Spleen (tissue), 11 donors: ENCODE results near the gene MASTL. TPM values are rescaled to one million over a fixed set of nuclear protein-coding genes. Genes with fewer than 3 reads are reported as not detected.

ENCODE experiments used
- DNase-seq: peaks from one replicate; pipeline ENCODE4 v3.0.0-alpha.2; 2020
- H3K27ac ChIP-seq, 8 donors: fragments of 200-600 bp; sonication (generic) in 7 of 8; 1 replicate in 4 of 8; 2 replicates in 4 of 8; pipeline versions ENCODE4 v1.5.0 to v1.8.0; 2016 to 2021; ENCODE audit warnings: inconsistent platforms in 4 of 8, mild to moderate bottlenecking in 4 of 8, moderate library complexity in 1 of 8
- H3K27me3 ChIP-seq, 7 donors: fragments of 200-600 bp; sonication (generic) in 6 of 7; replicated peaks in 1 of 7; 1 replicate in 4 of 7; 2 replicates in 3 of 7; pipeline versions ENCODE4 v1.5.0 to v1.8.0; 2016 to 2021; ENCODE audit warnings: inconsistent platforms in 3 of 7, mild to moderate bottlenecking in 1 of 7
- H3K36me3 ChIP-seq, 6 donors: fragments of 200-600 bp; sonication (generic) in 5 of 6; 1 replicate in 4 of 6; 2 replicates in 2 of 6; pipeline versions ENCODE4 v1.5.0 to v1.8.0; 2016 to 2021; ENCODE audit warnings: inconsistent platforms in 2 of 6
- H3K4me1 ChIP-seq, 6 donors: fragments of 200-600 bp; sonication (generic) in 5 of 6; 1 replicate in 3 of 6; 2 replicates in 3 of 6; pipeline versions ENCODE4 v1.5.0 to v1.8.0; 2016 to 2021; ENCODE audit warnings: inconsistent platforms in 3 of 6
- H3K4me3 ChIP-seq, 8 donors: fragments of 200-600 bp; sonication (generic) in 7 of 8; 1 replicate in 4 of 8; 2 replicates in 4 of 8; pipeline versions ENCODE4 v1.5.0 to v1.8.0; 2016 to 2021; ENCODE audit warnings: inconsistent platforms in 4 of 8, mild to moderate bottlenecking in 4 of 8, moderate library complexity in 2 of 8
- H3K9me3 ChIP-seq, 8 donors: fragments of 200-600 bp; sonication (generic) in 7 of 8; 1 replicate in 4 of 8; 2 replicates in 4 of 8; pipeline versions ENCODE4 v1.5.0 to v1.8.0; 2016 to 2021; ENCODE audit warnings: inconsistent platforms in 4 of 8
- CTCF ChIP-seq, 11 experiments: fragments of 200-600 bp in 7 of 11; fragments of 450-650 bp in 4 of 11; sonication (generic) in 4 of 11; IDR thresholded peaks in 8 of 11; conservative IDR thresholded peaks in 3 of 11; 1 replicate in 7 of 11; 2 replicates in 4 of 11; pipeline versions ENCODE4 v1.4.0 to v1.8.0; 2016 to 2021; ENCODE audit warnings: antibody characterized with exemption in 11 of 11, inconsistent platforms in 4 of 11, mild to moderate bottlenecking in 1 of 11
- POLR2A ChIP-seq, 3 donors: fragments of 450-650 bp; IDR thresholded peaks; one replicate each; pipeline ENCODE4 v1.5.1; 2017; ENCODE audit warnings: antibody characterized with exemption in 3 of 3, mild to moderate bottlenecking in 1 of 3
- POLR2AphosphoS5 ChIP-seq, 3 donors: sonication (generic); formaldehyde crosslinking; IDR thresholded peaks; one replicate each; pipeline ENCODE4 v1.5.1; 2017; ENCODE audit warnings: antibody characterized with exemption in 3 of 3
- WGBS, 5 donors: extraction: QIAGEN DNeasy Blood & Tissue Kit in 3 of 5; methylation state at CpG; one replicate each; pipeline versions ENCODE4 v1.1.5 to v1.1.7; 2013 to 2018; 5-methylcytosine and 5-hydroxymethylcytosine counted together
- intact Hi-C: fragments of 100-400 bp; cut with DNase I; formaldehyde crosslinking; loops from one replicate; pipeline ENCODE4 v1.15.0; 2023; ENCODE audit warnings: low total_unique reads
- polyA plus RNA-seq, 3 donors: library from polyadenylated mRNA; stranded (reverse); fragments of 200-250 nt; gene quantifications; one replicate each; pipeline ENCODE4 v1.2.1, GENCODE V29; 2013
- total RNA-seq, 7 donors: library from RNA; depleted of rRNA in 3 of 7; stranded (reverse); fragments of >200 nt in 3 of 7; fragmentation: NEBNext Ultra II Directional in 4 of 7; extraction: Animal tissue kit (Norgen Biotek cat#: 25700) in 4 of 7; gene quantifications; one replicate each; pipeline versions ENCODE4 v1.1.0 to v1.2.1, GENCODE V29; 2016 to 2021
- donor health status: healthy with polysubstance abuse.
- donor health status: DM: no; HTN: no; CAD: no; lungs with moderate emphysema.
- donor health status: DM: no; HTN: no; CAD: no.
- donor health status: Bipolar disorder and iron deficiency.
- donor health status: healthy.
- donor health status: DM: no; HTN: no; CAD: no.
- donor health status: DM: yes; HTN: yes; CAD: no.

The MASTL gene
- total and polyA plus RNA-seq, 10 donors: 3.6 to 10.3 (median 6.4) TPM

GRCh38 chr10:27158421-27158820 is 3.3 kb downstream of the MASTL start:
- H3K4me3 ChIP-seq: no peak overlapping the region
- no peak for DNase-seq
- H3K9me3 ChIP-seq: no peaks in the 10 kb centered on the region
- H3K27me3 ChIP-seq: no peaks in the 10 kb centered on the region
- H3K27ac ChIP-seq: no peak overlapping the region
- intact Hi-C loops: loop anchor here (10.0 kb wide), 1 partner anchor 54 kb away; the partner anchor contains the start of gene ANKRD26
- H3K36me3 ChIP-seq: peaks cover 0 to 54% (median 40%) of the 10 kb centered on the region in 6 donors
- TF ChIP-seq POLR2AphosphoS5 (IDR thresholded peaks at IDR 0.05) (no peak), CTCF (IDR thresholded peaks at IDR 0.05 in 8 of 11, conservative IDR thresholded peaks at IDR 0.05 in 3 of 11) (no peak), POLR2A (IDR thresholded peaks at IDR 0.05) (no peak)
- peaks cover 4 to 32% (median 14%) of the 10 kb centered on the region in 6 donors for H3K4me1 ChIP-seq

- 81 to 99% (median 97%) methylated on average over 4 of the region's 4 CpGs for WGBS, 5 donors
- Histone ChIP-seq H3K4me3 (no peak overlapping the region), H3K4me1 (no peaks in the 10 kb centered on the region), H3K36me3 (peaks cover 0 to 100% (median 54%) of the 10 kb centered on the region in 6 donors), H3K9me3 (no peaks in the 10 kb centered on the region), H3K27ac (no peak overlapping the region), H3K27me3 (no peaks in the 10 kb centered on the region)
- no peak for DNase-seq
- TF ChIP-seq CTCF (IDR thresholded peaks at IDR 0.05 in 8 of 11, conservative IDR thresholded peaks at IDR 0.05 in 3 of 11): no peak
- no peak for TF ChIP-seq POLR2AphosphoS5 (IDR thresholded peaks at IDR 0.05)
- no peak for TF ChIP-seq POLR2A (IDR thresholded peaks at IDR 0.05)
- intact Hi-C loops: no loop called here
Measured at GRCh38 chr10:27169849-27170248, 14.7 kb downstream of the MASTL start.

- intact Hi-C loops: no loop called here
- TF ChIP-seq POLR2A (IDR thresholded peaks at IDR 0.05): no peak
- no peak for TF ChIP-seq CTCF (IDR thresholded peaks at IDR 0.05 in 8 of 11, conservative IDR thresholded peaks at IDR 0.05 in 3 of 11)
- no peak for TF ChIP-seq POLR2AphosphoS5 (IDR thresholded peaks at IDR 0.05)
- Histone ChIP-seq H3K27me3 (no peaks in the 10 kb centered on the region), H3K4me3 (no peak overlapping the region), H3K36me3 (peaks cover 0 to 59% (median 15%) of the 10 kb centered on the region in 6 donors), H3K4me1 (no peaks in the 10 kb centered on the region), H3K27ac (no peak overlapping the region), H3K9me3 (no peaks in the 10 kb centered on the region)
- no peak for DNase-seq
- 92 to 100% (median 96%) methylated on average over 1 of the region's 1 CpG for WGBS, 5 donors
Measured at GRCh38 chr10:27188259-27188658, 33.1 kb downstream of the MASTL start.

GRCh38 chr10:27188897-27189296 is 33.7 kb downstream of the MASTL start:
- Histone ChIP-seq H3K27ac (no peak overlapping the region), H3K9me3 (no peaks in the 10 kb centered on the region), H3K4me1 (no peaks in the 10 kb centered on the region), H3K36me3 (peaks cover 0 to 53% (median 14%) of the 10 kb centered on the region in 6 donors), H3K27me3 (no peaks in the 10 kb centered on the region), H3K4me3 (no peak overlapping the region)
- DNase-seq: no peak
- no peak for TF ChIP-seq POLR2AphosphoS5 (IDR thresholded peaks at IDR 0.05)
- no peak for TF ChIP-seq POLR2A (IDR thresholded peaks at IDR 0.05)
- TF ChIP-seq CTCF (IDR thresholded peaks at IDR 0.05 in 8 of 11, conservative IDR thresholded peaks at IDR 0.05 in 3 of 11): no peak
- intact Hi-C loops: no loop called here
- 91 to 99% (median 95%) methylated on average over 4 of the region's 4 CpGs for WGBS, 5 donors
